GM19239 (cell line): ENCODE results near the gene LCN15.
"Not testable (repeated sequence)": the region's sequence is repeated elsewhere in the genome, so short reads cannot be mapped to it uniquely, and the experiment has no call there.

Source experiments
- DNase-seq: peaks from one replicate; pipeline ENCODE4 v3.0.0; 2011; ENCODE audit warnings: low spot score; ENCODE audit not compliant: insufficient read length
- FAIRE-seq: peaks from 2 replicates; lab custom pipeline; 2011; peaks lifted over from hg19 to GRCh38; lab: Jason Lieb, UNC

The LCN15 gene

GRCh38 chr9:136711751-136712689 is 52.3 kb downstream of the LCN15 start, which contains the start of gene DIPK1B:
Gene DIPK1B (plus strand): TSS chr9:136712572. CDS start chr9:136712666, 94 bp downstream.
- FAIRE-seq (no peak), DNase-seq (no peak)

DNA sequence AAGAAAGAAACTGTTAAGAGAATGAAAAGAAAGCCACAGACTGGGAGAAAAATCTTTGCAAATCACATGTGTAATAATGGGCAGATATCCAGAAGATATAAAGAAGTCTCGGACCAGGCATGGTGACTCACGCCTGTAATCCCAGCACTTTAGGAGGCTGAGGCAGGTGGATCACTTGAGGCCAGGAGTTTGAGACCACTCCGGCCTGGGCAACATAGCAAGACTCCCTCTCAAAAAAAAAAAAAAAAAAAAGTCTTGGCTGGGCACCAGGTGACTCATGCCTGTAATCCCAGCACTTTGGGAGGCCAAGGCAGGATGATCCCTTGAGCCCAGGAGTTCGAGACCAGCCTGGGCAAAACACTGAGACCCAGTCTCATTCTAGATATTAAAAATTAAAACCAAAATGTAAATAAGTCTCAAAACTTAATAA is 53.1 kb downstream of the LCN15 start:
- not testable (repeated sequence) for DNase-seq, FAIRE-seq

DNA sequence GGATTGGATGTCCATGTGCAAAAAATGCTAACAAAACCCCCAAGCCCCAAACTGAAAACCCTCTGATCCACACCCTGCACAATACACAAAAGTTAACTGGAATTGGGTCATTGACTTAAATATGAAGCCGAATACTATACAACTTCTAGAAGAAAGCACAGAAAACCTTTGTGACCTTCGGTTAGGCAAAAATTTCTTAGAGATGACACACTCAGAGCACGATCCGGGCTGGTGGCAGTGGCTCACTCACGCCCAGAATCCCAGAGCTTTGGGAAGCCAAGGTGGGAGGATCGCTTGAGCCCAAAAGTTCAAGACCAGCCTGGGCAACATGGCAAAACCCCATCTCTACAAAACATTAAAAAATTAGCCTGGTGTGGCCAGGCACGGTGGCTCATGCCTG is 53.8 kb downstream of the LCN15 start:
- DNase-seq, result no peak
- FAIRE-seq, result no peak
